C4-2B (cell line): Measurements from ENCODE around the gene NMNAT1.

ENCODE experiments used
- ZFX ChIP-seq: fragments of 450-650 bp; IDR thresholded peaks from 2 replicates; pipeline ENCODE4 v1.6.1; 2017
- TF ChIP-seq, protein P1 (sequence below): fragments of 450-650 bp; conservative IDR thresholded peaks from 2 replicates; pipeline ENCODE4 v1.5.1; 2017; ENCODE audit warnings: mild to moderate bottlenecking

DNA sequence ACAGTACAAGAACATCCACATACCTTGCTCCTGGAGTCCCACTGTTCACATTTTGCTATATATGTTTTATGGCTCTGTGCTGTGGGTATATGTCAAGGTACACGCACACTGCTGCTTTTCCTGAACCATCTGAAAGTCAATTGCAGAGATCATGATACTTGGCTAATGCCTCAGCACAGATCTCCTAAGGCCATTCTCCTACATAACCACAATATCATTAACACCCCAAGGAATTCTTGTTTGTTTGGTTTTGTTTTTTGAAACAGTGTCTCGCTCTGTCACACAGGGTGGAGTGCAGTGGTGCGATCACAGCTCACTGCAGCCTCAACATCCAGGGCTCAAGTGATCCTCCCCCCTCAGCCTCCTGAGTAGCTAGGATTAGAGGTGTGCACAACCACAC lies 49.2 kb upstream of the NMNAT1 start:
- TF ChIP-seq, protein P1, sequence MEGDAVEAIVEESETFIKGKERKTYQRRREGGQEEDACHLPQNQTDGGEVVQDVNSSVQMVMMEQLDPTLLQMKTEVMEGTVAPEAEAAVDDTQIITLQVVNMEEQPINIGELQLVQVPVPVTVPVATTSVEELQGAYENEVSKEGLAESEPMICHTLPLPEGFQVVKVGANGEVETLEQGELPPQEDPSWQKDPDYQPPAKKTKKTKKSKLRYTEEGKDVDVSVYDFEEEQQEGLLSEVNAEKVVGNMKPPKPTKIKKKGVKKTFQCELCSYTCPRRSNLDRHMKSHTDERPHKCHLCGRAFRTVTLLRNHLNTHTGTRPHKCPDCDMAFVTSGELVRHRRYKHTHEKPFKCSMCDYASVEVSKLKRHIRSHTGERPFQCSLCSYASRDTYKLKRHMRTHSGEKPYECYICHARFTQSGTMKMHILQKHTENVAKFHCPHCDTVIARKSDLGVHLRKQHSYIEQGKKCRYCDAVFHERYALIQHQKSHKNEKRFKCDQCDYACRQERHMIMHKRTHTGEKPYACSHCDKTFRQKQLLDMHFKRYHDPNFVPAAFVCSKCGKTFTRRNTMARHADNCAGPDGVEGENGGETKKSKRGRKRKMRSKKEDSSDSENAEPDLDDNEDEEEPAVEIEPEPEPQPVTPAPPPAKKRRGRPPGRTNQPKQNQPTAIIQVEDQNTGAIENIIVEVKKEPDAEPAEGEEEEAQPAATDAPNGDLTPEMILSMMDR, result no peak
- TF ChIP-seq ZFX, result no peak
